GM18861 (cell line): Measurements from ENCODE around the gene TMEM106C.
"Not testable (repeated sequence)": the region's sequence is repeated elsewhere in the genome, so short reads cannot be mapped to it uniquely, and the experiment has no call there.

Experiments used
- ATAC-seq: cut with Tn5 transposase; IDR thresholded peaks from one replicate; pipeline ENCODE4 v1.9.1; 2021; ENCODE audit not compliant: unreplicated experiment

The TMEM106C gene

DNA sequence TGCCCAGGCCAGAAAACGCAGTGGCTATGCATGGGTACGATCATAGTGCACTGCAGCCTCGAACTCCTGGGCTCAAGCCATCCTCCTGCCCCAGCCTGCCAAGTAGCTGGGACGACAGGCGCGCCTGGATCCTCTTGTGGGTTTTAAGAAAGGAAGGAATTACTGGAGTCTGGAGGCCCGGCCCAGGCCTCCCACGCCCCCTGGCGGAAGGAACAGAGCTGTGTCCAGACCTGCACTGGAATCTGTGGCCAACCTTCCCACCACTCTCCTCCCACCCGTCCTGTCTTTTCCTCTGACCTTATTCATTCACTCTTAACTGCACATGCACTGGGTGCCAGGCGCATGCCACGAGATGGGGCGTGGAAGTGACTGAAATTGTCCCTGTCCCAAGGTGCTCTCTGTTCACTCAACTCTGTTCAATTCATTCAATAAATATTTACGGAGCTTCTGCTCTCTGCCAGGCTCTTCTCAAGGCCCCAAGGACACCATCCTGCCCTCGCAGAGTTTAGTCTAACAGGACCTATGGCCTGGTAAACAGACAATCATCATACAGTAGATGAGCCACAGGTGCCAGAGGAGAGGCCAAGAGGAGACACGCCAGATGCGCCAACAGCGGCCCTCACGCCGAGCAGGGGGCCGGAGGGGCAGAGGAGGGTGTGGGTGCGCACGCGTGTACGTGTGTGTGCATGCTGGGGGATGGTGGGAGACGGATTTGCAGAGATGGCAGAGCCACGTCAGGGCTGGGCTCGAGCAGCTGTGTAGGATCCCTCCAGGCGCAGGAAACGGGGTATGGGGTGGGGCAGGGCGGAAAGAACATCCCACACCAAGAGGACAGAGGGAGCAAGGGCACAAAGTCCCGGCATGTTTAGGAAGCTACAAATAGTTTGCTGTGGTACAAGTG, 13.7 kb upstream of the TMEM106C start:
- no peak for ATAC-seq

DNA sequence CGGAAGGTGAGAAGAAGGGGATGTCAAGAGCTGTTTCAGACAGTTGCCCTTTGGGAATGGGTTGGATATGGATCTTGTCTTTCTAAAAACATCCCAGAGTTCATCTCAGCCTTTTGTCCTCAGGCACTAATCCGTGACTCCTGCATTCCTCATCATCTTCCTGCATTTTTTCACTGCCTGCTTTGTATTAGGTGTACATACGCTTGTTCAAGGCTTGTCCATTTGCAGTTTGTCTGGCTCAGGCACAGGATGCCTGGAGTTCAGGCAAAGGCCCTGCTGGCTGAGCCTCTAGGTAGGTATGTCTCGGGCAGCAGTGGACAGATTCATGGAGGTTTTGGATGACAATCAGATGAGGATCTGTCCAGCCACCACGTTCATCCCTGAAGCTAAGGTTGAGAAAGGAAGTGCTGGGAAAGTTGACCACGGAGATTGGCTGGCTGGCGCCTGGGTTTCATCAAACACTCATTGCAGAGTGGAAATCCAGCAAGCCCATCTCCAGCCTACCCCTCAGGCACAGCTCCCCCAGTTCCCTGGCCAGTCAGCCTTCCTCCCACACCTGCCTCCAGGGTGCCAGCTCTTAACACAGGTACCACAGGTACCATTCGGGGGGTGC, 12.4 kb upstream of the TMEM106C start:
- no peak for ATAC-seq

DNA sequence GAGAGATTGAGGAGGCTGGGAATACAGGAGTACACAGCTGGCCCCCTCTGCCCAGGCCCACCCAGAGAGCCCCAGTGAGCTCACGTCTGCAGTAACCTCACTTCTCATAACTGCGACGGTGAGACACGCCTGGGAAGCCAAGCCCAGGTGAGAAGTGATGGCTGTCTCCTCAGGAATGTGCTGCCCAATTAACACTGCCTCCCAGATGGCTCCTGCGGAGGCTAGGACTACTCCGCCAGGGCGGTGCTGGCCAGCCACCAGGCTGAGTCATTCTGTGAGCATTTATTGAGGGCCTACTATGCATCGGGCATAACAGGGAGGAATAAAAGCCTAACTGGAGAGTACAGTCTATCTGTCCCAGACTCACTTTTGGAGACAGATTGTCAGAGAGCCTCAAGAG, 9.3 kb upstream of the TMEM106C start:
- ATAC-seq = no peak

DNA sequence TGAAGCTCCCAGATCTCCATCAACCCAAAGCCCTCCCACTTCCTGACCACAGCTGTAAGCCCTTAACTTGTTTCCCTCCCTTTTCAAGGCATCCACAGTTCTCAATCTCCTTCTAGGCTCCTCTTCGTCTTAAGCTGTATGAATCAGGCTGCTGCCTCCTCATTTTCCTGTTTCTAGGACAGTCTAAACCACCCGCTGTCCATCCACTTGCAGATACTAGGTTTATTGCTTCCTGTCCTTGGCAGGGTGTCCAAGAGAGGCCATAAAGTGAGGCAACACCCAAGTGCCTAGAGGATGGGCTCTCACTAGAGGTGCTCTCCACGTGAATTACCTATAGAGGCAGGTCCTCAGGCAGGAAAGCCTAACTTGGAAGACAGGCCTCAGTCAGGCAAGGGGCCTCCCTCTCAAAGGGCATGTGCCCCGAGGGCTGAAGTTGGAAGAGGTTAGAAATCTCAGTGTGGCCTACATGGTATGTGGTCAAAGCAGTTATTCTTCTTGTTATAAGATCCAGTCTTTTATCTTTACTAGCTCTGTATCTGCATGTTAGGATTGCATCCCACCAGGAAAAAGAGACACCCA, 8.8 kb upstream of the TMEM106C start:
- no peak for ATAC-seq

DNA sequence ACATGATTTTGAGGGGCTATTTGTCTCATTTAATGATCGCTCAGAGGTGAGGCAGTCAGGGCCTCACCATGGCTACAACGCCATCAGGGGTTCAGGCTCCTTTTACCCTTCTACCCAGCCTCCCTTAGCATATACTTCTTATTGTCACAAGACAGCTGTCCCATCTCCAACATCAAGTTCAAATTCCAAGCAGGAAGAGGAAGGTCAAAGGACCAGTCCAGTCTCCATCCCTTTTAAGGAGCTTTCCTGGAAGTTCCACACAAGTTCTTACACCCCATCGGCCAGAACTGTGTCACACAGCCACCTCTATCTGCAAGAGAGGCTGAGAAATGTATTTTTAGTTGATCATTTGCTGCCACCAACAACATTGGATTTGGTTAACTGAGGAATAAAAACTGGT, 8.3 kb upstream of the TMEM106C start:
- no peak for ATAC-seq

DNA sequence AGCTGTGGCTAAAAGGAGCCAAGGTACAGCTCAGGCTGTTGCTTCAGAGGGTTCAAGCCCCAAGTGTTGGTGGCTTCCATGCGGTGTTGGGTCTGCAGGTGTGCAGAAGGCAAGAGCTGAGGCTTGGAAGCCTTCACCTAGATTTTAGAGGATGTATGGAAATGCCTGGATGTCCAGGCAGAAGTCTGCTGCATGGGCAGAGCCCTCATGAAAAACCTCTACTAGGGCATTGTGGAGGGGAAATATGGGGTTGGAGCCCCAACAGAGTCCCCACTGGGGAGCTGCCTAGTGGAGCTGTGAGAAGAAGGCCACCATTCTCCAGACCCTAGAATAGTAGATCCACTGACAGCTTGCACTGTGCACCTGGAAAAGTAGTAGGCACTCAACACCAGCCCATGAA, 5.7 kb upstream of the TMEM106C start:
- ATAC-seq = not testable (repeated sequence)

DNA sequence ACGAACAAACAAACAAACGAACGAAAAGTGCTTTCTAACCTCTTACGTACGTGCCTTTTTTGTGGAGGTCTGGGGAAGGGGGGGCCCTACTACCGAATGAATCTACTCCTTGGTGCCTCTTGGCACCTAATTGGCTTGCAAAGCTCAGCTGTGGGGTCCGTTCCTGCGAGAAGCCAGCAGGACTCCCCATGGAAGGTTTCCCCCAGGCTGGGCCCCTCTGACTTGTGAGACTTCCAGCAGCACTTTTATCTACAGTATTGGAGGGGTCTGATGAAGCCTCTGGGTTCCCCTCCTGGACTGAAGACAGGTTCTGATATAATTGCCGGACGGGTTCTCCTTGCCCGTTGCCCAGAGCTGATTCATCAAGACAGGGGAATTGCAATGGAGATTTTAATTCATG, 1.2 kb upstream of the TMEM106C start:
- ATAC-seq = no peak

DNA sequence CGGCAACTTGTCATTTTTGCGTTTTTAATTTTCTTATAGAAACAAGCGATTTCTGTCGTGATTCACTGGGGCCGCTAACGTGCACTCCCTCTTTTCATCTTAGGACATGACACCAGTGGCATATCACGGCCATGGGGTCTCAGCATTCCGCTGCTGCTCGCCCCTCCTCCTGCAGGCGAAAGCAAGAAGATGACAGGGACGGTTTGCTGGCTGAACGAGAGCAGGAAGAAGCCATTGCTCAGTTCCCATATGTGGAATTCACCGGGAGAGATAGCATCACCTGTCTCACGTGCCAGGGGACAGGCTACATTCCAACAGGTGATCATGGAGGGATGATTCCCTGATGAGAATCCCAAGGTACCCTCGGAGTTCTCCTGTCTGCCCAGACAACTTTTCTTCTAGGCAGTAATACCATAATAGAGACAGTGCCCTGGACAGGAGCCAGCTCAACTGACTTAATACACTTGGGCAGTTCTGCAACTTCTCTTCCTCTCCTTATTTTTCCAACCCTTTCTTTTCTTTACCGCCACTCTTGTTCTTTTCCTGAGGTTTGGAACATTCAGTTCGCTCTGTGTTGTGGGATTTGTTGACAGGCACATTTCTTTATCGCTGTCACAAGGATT, 821 bp downstream of the TMEM106C start:
- no peak for ATAC-seq

DNA sequence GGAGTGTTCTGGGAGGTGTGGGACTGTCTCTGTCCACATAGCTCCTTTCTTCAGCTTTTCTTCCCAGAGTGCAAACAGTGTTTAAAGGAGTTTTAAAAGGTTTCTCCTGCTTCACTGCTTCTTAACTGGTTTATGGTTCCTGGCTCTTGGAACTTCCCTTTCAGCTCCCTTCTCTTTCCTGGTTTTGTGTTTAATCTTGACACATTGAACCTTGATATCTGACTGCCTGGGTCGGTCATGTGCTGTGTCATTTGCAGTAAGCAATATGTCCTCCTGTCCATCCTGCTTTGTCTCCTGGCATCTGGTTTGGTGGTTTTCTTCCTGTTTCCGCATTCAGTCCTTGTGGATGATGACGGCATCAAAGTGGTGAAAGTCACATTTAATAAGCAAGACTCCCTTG, 2.2 kb downstream of the TMEM106C start:
- no peak for ATAC-seq

DNA sequence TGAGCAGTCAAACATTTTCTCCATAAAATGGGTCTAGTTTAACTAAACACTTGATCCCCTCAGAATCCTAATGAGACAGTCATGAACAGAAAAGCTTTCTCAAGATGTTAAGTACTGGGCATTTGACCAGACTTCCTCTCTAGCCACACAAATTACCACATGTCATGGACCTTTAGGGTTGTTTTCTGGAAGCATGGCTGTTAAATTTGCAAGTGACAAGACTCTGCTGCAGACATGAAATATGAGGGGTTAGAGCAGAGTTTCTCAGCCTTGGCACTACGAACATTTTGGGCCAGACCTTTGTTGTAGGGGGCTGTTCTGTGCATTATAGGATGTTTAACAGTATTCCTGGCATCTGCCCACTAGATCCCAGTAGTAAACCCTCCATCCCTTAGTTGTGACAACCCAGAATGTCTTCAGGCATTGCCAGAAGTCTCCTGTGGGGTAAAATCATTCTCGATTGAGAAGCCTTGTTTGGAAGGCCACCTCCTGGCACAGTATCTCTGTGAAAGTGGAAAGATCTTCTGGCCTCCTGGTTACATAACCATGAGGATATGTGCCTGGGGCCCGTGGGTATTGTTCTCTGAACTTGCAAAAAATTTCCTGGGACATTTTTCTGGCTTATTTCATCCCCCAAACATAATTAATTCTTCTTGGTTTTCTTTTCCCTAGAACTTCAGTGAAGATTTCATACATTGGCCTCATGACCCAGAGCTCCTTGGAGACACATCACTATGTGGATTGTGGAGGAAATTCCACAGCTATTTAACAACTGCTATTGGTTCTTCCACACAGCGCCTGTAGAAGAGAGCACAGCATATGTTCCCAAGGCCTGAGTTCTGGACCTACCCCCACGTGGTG, 4.3 kb downstream of the TMEM106C start:
- no peak for ATAC-seq

DNA sequence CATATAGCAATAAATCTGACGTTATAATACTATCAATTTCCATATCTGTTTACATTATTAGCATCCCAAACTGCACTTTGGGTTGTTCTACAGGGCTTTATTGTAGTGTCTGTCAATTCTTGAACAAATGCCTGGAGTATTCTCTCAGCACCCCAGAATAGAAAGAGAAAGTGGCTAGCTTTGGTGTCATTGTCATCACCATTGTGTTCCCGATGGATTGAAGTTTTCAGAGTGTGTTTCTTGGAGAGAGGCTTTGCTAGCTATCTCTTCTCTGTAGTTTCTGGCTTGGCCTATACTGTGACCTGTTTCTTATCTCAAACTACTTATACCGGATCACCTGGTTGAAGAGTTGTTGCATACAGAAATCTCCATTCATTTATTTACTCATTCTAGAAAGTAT, 6.4 kb downstream of the TMEM106C start:
- ATAC-seq = no peak

DNA sequence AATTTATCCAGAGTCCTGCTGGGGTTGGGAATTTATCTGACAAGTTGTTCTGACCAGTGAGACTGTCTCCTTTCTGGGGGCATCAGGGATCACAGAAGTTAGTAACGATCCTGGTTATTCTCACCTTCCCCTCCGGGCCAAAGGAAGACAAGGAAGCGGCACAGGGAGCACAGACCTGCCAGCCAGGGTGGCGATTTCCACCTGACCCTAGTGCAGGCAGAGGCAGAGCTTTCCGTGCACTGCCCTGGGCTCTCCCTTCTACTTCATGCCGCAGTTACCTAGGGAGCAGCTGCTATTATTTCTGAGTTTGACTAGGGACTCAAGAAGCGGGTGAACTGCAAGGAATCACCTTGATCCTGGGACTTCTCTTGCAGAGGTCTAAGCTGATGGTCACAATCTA, 7.4 kb downstream of the TMEM106C start:
- no peak for ATAC-seq

DNA sequence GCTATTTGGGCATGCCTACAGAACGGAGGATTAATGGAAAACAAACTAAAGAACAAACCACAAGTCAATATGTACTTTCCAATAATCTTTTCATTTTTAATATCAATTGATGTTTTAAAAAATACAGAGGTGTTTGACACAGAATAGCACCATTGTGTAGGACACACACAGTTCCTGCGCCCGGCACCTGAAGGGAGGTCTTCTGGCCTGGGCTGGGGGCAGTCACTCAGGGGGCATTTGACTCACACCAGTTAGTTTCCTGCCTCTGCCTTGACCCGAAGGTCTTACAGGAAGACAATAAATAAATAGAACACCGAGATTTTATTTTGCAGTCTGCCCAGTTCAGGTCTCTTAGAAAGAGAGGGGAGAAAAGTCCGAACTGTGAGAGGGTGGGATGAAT, 9.5 kb downstream of the TMEM106C start:
- no peak for ATAC-seq

DNA sequence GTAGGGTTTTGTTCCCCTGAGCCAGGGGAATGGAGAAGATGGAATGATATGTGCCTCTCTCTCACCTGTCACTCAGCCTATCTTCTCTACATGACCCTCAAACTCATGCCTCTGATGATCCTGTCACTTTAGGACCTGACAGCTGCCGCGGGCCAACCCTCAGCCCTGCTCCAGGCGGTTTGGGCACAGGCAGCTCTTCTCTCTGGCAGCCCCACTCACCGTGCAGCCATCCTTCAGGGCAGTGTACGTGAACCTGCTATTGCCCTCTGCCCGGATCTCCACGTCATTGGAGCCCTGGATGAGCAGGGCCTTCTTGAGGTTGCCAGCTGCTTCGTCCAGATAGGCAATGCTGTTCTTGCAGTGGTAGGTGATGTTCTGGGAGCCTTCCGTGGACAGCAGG, 10.5 kb downstream of the TMEM106C start:
- no peak for ATAC-seq

DNA sequence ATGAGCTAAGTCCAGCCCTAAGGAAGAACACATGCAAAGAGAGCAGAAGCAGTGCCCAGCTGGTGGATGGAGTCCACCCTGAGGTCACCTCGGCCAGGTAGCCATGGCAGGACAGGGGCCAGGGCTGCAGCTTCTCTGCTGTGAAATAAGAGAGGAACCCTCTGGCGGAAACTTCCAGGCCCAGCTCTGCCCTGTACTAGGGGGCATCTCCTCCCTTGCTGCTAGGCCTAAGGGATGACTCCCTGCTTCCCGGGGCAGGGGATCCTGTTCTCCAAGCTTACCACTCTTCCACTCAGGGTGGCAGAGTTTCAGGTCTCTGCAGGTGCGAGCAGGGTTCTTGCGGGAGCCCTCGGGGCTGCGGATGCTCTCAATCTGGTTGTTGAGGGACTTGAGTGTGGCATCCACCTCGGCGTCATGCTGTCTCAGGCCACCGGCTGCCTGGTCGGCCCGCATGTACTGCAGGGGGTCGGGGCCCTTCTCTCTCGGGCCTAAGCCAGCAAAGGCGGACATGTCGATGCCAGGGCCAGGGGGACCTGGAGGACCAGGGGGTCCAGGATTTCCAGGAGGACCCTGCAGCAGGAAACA, 11.7 kb downstream of the TMEM106C start:
- ATAC-seq = no peak

DNA sequence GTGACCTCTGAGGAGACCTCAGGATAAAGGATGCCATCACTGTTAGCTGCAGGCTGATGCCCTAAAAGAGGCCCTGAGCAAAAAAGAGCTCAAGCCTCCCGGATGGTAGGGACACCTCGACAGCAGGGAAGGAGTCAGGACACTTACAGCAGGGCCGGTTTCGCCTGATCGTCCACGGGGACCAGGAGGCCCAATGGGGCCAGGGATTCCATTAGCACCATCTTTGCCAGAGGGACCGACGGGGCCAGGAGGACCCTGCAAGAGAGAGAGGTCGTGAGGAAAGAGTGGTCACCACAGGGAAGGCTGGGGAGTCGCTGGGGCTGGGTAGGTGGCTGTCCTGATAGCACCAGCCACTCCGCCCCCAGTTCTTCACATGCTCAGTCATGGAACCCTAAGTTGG, 12.4 kb downstream of the TMEM106C start:
- ATAC-seq = no peak

DNA sequence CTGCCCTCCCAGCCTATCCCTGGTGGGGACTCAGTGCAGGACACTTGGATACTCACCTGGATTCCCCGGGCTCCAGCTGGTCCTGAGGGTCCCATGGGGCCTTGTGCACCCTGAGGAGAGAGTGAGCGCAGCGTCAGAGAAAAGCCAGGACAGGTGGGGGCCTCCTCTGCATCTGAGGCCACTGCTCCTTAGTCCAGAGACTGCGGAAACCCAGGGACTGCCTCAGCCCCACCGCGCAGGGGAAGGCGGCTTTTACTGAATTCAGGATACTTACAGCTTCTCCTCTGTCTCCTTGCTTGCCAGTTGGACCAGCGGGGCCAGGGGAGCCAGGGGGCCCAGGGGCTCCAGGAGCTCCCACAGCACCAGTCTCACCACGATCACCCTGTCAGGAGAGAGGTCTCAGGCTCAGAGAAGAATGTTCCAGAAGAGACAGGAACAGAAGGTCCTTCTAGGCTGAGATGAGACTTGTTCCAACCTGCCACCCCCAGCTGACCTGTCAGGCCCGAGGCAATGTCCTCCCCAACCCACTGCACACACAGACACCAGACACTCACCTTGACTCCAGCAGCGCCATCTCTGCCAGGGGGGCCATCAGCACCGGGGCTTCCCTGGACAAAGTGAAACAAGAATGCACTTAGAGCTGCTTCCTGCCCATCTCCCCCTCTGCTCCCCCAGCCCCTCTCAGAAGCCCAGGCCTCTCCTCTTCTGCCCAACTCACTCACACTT, 13.8 kb downstream of the TMEM106C start:
- ATAC-seq = no peak

DNA sequence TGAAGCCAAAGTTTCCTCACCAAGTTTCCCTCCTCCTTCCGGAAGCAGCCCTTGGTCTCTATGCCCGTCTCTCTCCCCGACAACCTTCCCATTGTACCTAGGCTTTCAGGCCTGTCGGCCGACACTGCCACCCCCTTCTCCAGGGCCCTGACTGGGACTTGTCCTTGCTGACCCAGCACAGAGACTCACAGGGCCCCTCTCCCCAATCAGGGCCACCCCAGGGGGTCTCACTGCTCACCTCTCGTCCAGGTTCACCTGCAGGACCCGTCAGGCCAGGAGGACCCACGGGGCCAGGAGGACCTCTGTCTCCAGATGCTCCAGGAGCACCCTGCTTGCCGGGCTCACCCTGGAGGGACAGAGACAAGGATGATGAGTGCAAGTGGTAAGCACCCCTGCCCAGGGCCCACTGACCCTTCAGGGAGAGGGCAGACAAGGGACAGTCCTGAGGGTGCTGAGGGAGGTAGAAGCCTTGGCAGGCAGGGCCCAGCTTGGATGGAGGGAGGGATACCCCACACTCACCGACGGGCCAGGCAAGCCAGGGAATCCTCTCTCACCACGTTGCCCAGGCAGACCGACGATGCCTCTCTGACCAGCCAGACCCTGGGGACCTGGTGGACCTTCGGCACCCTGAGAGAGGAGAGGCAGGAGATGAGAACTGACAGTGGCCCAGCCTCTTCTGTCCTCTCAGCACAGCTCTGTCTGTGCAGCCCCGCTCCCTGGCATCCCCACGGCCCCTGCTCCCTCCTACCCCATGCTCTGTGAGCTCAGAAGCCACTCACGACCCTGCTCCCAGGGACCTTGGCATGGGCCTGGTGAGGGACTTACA, 14.6 kb downstream of the TMEM106C start:
- no peak for ATAC-seq

DNA sequence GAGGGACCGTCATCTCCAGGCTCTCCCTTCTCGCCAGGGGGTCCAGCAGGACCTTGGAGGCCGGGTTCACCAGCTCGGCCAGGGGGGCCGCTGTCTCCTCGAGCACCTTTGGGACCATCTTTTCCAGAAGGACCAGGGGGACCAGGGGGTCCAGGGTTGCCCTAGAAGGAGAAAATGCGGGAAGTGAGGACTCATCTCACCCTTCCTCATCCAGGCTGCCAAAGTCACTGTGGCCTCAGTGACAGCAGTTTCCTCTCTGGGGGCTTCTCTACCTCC, 15.1 kb downstream of the TMEM106C start:
- no peak for ATAC-seq
